G401 (cell line): ENCODE data around the gene C12orf57. TPM values are rescaled to one million over a fixed set of nuclear protein-coding genes. Genes with fewer than 3 reads are reported as not detected.
"Not testable (repeated sequence)": the region's sequence is repeated elsewhere in the genome, so short reads cannot be mapped to it uniquely, and the experiment has no call there.

ENCODE experiments used
- DNase-seq: peaks from one replicate; pipeline ENCODE4 v3.0.0-alpha.2; 2015; ENCODE audit warnings: low spot score
- in situ Hi-C: cut with HindIII; loops from 2 replicates; pipeline ENCODE4 v1.10.0; 2016; ENCODE audit warnings: low sequenced_read_pairs, mixed read lengths
- total RNA-seq: library from RNA; depleted of rRNA; stranded (reverse); fragments of >200 nt; shearing (Covaris generic); gene quantifications from 2 replicates; pipeline ENCODE4 v1.2.3, GENCODE V29; 2014; rRNA removed

The C12orf57 gene
- total RNA-seq: 88.1 and 132 TPM in 2 replicates

GRCh38 chr12:6943722-6944380 lies at the start of gene C12orf57, which contains the start of gene RNU7-1:
Gene C12orf57 (plus strand): TSS chr12:6944022. CDS start chr12:6944122, 100 bp downstream.
Gene RNU7-1 (plus strand): TSS chr12:6943816.
- in situ Hi-C loops: no loop called here
- peak; percentile 91 for DNase-seq

- DNase-seq: no peak
- in situ Hi-C loops: no loop called here
These were observed 49.5 kb upstream of the C12orf57 start for GRCh38 chr12:6894321-6894720.

GRCh38 chr12:6896846-6897435 lies 46.9 kb upstream of the C12orf57 start:
- DNase-seq: peak; percentile 95
- in situ Hi-C loops: no loop called here

- in situ Hi-C loops: no loop called here
- no peak for DNase-seq
These were observed 44.4 kb upstream of the C12orf57 start for GRCh38 chr12:6899427-6899826.

- peak; percentile 49 for DNase-seq
- in situ Hi-C loops: no loop called here
These were observed 43.8 kb upstream of the C12orf57 start for GRCh38 chr12:6899837-6900519.

GRCh38 chr12:6902448-6902847 lies 41.4 kb upstream of the C12orf57 start:
- DNase-seq: peak; percentile 77
- in situ Hi-C loops: no loop called here

GRCh38 chr12:6903722-6904121 lies 40.1 kb upstream of the C12orf57 start:
- in situ Hi-C loops: no loop called here
- no peak for DNase-seq

- peak; percentile 99 for DNase-seq
- in situ Hi-C loops: no loop called here
These were observed 39.2 kb upstream of the C12orf57 start, which contains the start of gene LRRC23 for GRCh38 chr12:6904280-6905276. Gene LRRC23 (plus strand): TSS chr12:6904822. CDS start chr12:6905634, 812 bp downstream.

GRCh38 chr12:6905414-6906040 lies 38.3 kb upstream of the C12orf57 start:
- in situ Hi-C loops: no loop called here
- DNase-seq: no peak

GRCh38 chr12:6908141-6908540 lies 35.7 kb upstream of the C12orf57 start:
- DNase-seq, in situ Hi-C loops: not testable (repeated sequence)

- in situ Hi-C loops: no loop called here
- no peak for DNase-seq
These were observed 34.2 kb upstream of the C12orf57 start for GRCh38 chr12:6909421-6910145.

GRCh38 chr12:6912164-6912935 lies 31.5 kb upstream of the C12orf57 start:
- in situ Hi-C loops: no loop called here
- DNase-seq: no peak

GRCh38 chr12:6914246-6914946 lies 29.4 kb upstream of the C12orf57 start, which contains the start of gene ENO2:
Gene ENO2 (plus strand): TSS chr12:6914580. CDS start chr12:6915833, 1,253 bp downstream.
- in situ Hi-C loops: no loop called here
- DNase-seq: peak; percentile 91

GRCh38 chr12:6914947-6915788 lies 28.7 kb upstream of the C12orf57 start:
- peak; percentile 64 for DNase-seq
- in situ Hi-C loops: no loop called here

GRCh38 chr12:6915789-6916285 lies 28.0 kb upstream of the C12orf57 start:
- DNase-seq: no peak
- in situ Hi-C loops: no loop called here
